Measurements from ENCODE around the gene NCOR1.
A peak's percentile ranks its signal among the peaks of the same experiment; 100 is the strongest.

Gene NCOR1

GRCh38 chr17:16108386-16108785 is 106.9 kb downstream of the NCOR1 start:
- no peak for TF ChIP-seq CTCF (IDR thresholded peaks at IDR 0.05; ENCODE audit: low read depth, low read length)
- H3K4me1 ChIP-seq = no peaks in the 10 kb centered on the region
- no peak overlapping the region for H3K4me3 ChIP-seq (ENCODE audit: low read depth, low read length)
- no peaks in the 10 kb centered on the region for H3K9me3 ChIP-seq
- DNase-seq = no peak
- no peaks in the 10 kb centered on the region for H3K36me3 ChIP-seq
- H3K27me3 ChIP-seq = no peaks in the 10 kb centered on the region

- DNase-seq = no peak
- no peak overlapping the region for H3K4me3 ChIP-seq (ENCODE audit: low read depth, low read length)
- no peaks in the 10 kb centered on the region for H3K9me3 ChIP-seq
- H3K36me3 ChIP-seq = no peaks in the 10 kb centered on the region
- TF ChIP-seq CTCF (IDR thresholded peaks at IDR 0.05; ENCODE audit: low read depth, low read length) = no peak
- H3K27me3 ChIP-seq = no peaks in the 10 kb centered on the region
- no peaks in the 10 kb centered on the region for H3K4me1 ChIP-seq
Measured at GRCh38 chr17:16107165-16107770, 108.1 kb downstream of the NCOR1 start.

- DNase-seq = no peak
- Histone ChIP-seq H3K36me3 (no peaks in the 10 kb centered on the region), H3K4me3 (ENCODE audit: low read depth, low read length) (no peak overlapping the region), H3K9me3 (no peaks in the 10 kb centered on the region), H3K27me3 (no peaks in the 10 kb centered on the region), H3K4me1 (no peaks in the 10 kb centered on the region)
- no peak for TF ChIP-seq CTCF (IDR thresholded peaks at IDR 0.05; ENCODE audit: low read depth, low read length)
Measured at GRCh38 chr17:16106161-16106891, 109.0 kb downstream of the NCOR1 start.

- Histone ChIP-seq H3K4me1 (no peaks in the 10 kb centered on the region), H3K27me3 (no peaks in the 10 kb centered on the region), H3K36me3 (no peaks in the 10 kb centered on the region), H3K9me3 (no peaks in the 10 kb centered on the region), H3K4me3 (ENCODE audit: low read depth, low read length) (no peak overlapping the region)
- DNase-seq = no peak
- no peak for TF ChIP-seq CTCF (IDR thresholded peaks at IDR 0.05; ENCODE audit: low read depth, low read length)
Measured at GRCh38 chr17:16104189-16104588, 111.1 kb downstream of the NCOR1 start.

- no peaks in the 10 kb centered on the region for H3K36me3 ChIP-seq
- no peaks in the 10 kb centered on the region for H3K9me3 ChIP-seq
- H3K4me1 ChIP-seq = no peaks in the 10 kb centered on the region
- H3K27me3 ChIP-seq = no peaks in the 10 kb centered on the region
- H3K4me3 ChIP-seq (ENCODE audit: low read depth, low read length) = no peak overlapping the region
- DNase-seq = no peak
- no peak for TF ChIP-seq CTCF (IDR thresholded peaks at IDR 0.05; ENCODE audit: low read depth, low read length)
Measured at GRCh38 chr17:16101440-16101839, 113.9 kb downstream of the NCOR1 start.

GRCh38 chr17:16100737-16101400 is 114.5 kb downstream of the NCOR1 start:
- no peak overlapping the region for H3K4me3 ChIP-seq (ENCODE audit: low read depth, low read length)
- H3K27me3 ChIP-seq = no peaks in the 10 kb centered on the region
- no peaks in the 10 kb centered on the region for H3K36me3 ChIP-seq
- no peaks in the 10 kb centered on the region for H3K9me3 ChIP-seq
- DNase-seq = peak; percentile 17
- peak; percentile 25; the same call in 1 of the 2 replicates for TF ChIP-seq CTCF (IDR thresholded peaks at IDR 0.05; ENCODE audit: low read depth, low read length)
- no peaks in the 10 kb centered on the region for H3K4me1 ChIP-seq
